ENCODE measurements around the gene ADGRB3. TPM values are rescaled to one million over a fixed set of nuclear protein-coding genes. Genes with fewer than 3 reads are reported as not detected.

The ADGRB3 gene
- polyA plus RNA-seq, 1 of the 3 experiments (the other 2 are of a cell fraction), result 0.12 TPM

DNA sequence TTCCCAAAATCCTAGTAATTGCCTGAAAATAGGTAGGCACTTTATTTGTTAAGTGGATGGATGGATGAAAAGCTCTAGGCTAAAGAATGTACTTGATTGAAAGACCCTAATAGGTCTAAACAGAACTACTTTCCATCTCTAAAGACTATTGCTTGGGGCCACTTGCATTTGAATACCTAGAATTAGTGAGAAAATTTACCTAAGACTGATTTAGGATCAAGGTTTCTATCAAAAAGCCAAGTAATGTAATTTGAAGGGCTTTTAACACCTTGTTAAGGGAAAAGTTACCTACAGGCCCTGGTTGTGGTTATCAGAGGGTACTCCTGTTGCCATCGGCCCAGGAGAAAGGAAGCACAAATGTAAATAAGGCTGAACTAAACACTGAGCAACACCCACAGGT is 581.0 kb downstream of the ADGRB3 start:
- WGBS (ENCODE audit: low lambda C conversion rate), result 58% methylated on average over 1 of the region's 1 CpG
- no peak overlapping the region for H3K27ac ChIP-seq (ENCODE audit: low read depth in 2 of 2, low read length in 1 of 2)
- H3K4me1 ChIP-seq (ENCODE audit: control insufficient read depth in 1 of 2, insufficient read depth in 2 of 2, low read depth in 1 of 2, low read length in 1 of 2), result no peaks in the 10 kb centered on the region; a peak in 1 of 4 replicates
- H3K36me3 ChIP-seq (replicated peaks in 1 of 2; ENCODE audit: control insufficient read depth in 1 of 2, insufficient read depth in 2 of 2, low read length in 1 of 2), result no peaks in the 10 kb centered on the region
- POLR2A ChIA-PET, result no interaction called here
- H2AFZ ChIP-seq (ENCODE audit: low read depth), result no peak overlapping the region
- H3K4me3 ChIP-seq (ENCODE audit: low read depth in 2 of 2, low read length in 1 of 2), result no peak overlapping the region
- CTCF ChIA-PET, result no interaction called here
- H3F3A ChIP-seq (replicated peaks; ENCODE audit: insufficient read depth), result no peaks in the 10 kb centered on the region
- no peaks in the 10 kb centered on the region for H3K79me2 ChIP-seq (ENCODE audit: insufficient read depth)
- no peaks in the 10 kb centered on the region for H3K9me3 ChIP-seq
- H3K9ac ChIP-seq, result no peak overlapping the region
- TF ChIP-seq RFX5 (IDR thresholded peaks at IDR 0.05; ENCODE audit: low read length) (no peak), RCOR1 (IDR thresholded peaks at IDR 0.05; ENCODE audit: low read length) (no peak), PBX3 (IDR thresholded peaks at IDR 0.05) (no peak), GABPA (IDR thresholded peaks at IDR 0.05; ENCODE audit: low read depth) (no peak), TAF1 (IDR thresholded peaks at IDR 0.05; ENCODE audit: borderline replicate concordance, low read depth, low read length) (no peak), SMC3 (IDR thresholded peaks at IDR 0.05; ENCODE audit: low read depth, low read length) (no peak), NRF1 (IDR thresholded peaks at IDR 0.05; ENCODE audit: low read depth, low read length) (no peak), POLR2AphosphoS5 (IDR thresholded peaks at IDR 0.05; ENCODE audit: low read depth, low read length) (no peak), CTCF (IDR thresholded peaks at IDR 0.05) (no peak)
- TF ChIP-seq, protein P1, sequence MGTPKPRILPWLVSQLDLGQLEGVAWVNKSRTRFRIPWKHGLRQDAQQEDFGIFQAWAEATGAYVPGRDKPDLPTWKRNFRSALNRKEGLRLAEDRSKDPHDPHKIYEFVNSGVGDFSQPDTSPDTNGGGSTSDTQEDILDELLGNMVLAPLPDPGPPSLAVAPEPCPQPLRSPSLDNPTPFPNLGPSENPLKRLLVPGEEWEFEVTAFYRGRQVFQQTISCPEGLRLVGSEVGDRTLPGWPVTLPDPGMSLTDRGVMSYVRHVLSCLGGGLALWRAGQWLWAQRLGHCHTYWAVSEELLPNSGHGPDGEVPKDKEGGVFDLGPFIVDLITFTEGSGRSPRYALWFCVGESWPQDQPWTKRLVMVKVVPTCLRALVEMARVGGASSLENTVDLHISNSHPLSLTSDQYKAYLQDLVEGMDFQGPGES (IDR thresholded peaks at IDR 0.05; ENCODE audit: low read depth, low read length), result no peak
- no peaks in the 10 kb centered on the region for H3K27me3 ChIP-seq (ENCODE audit: insufficient read depth)
- no peaks in the 10 kb centered on the region for H4K20me1 ChIP-seq (ENCODE audit: insufficient read depth)
- no peak for DNase-seq
- H3K4me2 ChIP-seq, result no peak overlapping the region
- H3K9me2 ChIP-seq, result no peaks in the 10 kb centered on the region

DNA sequence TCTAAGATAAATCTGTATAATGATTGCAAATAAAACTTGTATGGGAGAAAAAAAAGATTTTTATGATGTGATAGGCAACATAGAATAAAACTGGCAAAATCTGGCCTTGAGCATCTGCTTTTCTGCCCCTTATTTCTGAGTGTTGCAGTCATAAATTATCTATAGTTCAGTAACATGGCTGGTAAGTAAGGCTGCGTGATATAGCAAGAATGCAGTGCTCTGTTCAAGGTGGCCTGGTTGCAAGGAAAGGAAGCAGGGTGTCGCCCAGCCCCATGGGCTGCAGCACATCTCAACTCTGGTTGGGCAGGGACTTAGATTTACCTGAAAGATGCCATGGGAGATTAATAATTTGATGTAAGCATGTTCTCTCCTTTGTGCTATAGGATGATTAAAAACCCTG is 582.3 kb downstream of the ADGRB3 start:
- Histone ChIP-seq H3F3A (replicated peaks; ENCODE audit: insufficient read depth) (no peaks in the 10 kb centered on the region), H3K27me3 (ENCODE audit: insufficient read depth) (no peaks in the 10 kb centered on the region), H2AFZ (ENCODE audit: low read depth) (no peak overlapping the region), H3K9me2 (no peaks in the 10 kb centered on the region), H3K4me2 (no peak overlapping the region), H3K9me3 (no peaks in the 10 kb centered on the region), H3K36me3 (replicated peaks in 1 of 2; ENCODE audit: control insufficient read depth in 1 of 2, insufficient read depth in 2 of 2, low read length in 1 of 2) (no peaks in the 10 kb centered on the region), H3K4me3 (ENCODE audit: low read depth in 2 of 2, low read length in 1 of 2) (no peak overlapping the region), H3K4me1 (ENCODE audit: control insufficient read depth in 1 of 2, insufficient read depth in 2 of 2, low read depth in 1 of 2, low read length in 1 of 2) (no peaks in the 10 kb centered on the region; a peak in 1 of 4 replicates), H3K9ac (no peak overlapping the region), H4K20me1 (ENCODE audit: insufficient read depth) (no peaks in the 10 kb centered on the region), H3K27ac (ENCODE audit: low read depth in 2 of 2, low read length in 1 of 2) (no peak overlapping the region), H3K79me2 (ENCODE audit: insufficient read depth) (no peaks in the 10 kb centered on the region)
- ChIA-PET CTCF (no interaction called here), POLR2A (no interaction called here)
- WGBS (ENCODE audit: low lambda C conversion rate), result 34% methylated on average over 2 of the region's 2 CpGs
- DNase-seq, result no peak
- TF ChIP-seq GATA2 (CRISPR knock-in tag; IDR thresholded peaks at IDR 0.05), result no peak
- TF ChIP-seq CTCF (IDR thresholded peaks at IDR 0.05), result no peak
- TF ChIP-seq FOXM1 (IDR thresholded peaks at IDR 0.05; ENCODE audit: low read depth), result no peak
- TF ChIP-seq POLR2AphosphoS5 (IDR thresholded peaks at IDR 0.05; ENCODE audit: low read depth, low read length), result no peak
- no peak for TF ChIP-seq EP300 (IDR thresholded peaks at IDR 0.05; ENCODE audit: borderline replicate concordance in 1 of 2, low read depth in 1 of 2, low read length in 1 of 2)
- no peak for TF ChIP-seq RCOR1 (IDR thresholded peaks at IDR 0.05; ENCODE audit: low read length)
- TF ChIP-seq, protein P2, sequence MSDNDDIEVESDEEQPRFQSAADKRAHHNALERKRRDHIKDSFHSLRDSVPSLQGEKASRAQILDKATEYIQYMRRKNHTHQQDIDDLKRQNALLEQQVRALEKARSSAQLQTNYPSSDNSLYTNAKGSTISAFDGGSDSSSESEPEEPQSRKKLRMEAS (IDR thresholded peaks at IDR 0.05; ENCODE audit: low read depth), result no peak
- no peak for TF ChIP-seq JUND (IDR thresholded peaks at IDR 0.05)
- TF ChIP-seq FOXJ3 (CRISPR knock-in tag; IDR thresholded peaks at IDR 0.05), result no peak
- no peak for TF ChIP-seq ELF1 (IDR thresholded peaks at IDR 0.05)
- TF ChIP-seq FOSL2 (IDR thresholded peaks at IDR 0.05; ENCODE audit: borderline replicate concordance, low read depth), result no peak
- no peak for TF ChIP-seq GABPA (IDR thresholded peaks at IDR 0.05; ENCODE audit: low read depth)
- no peak for TF ChIP-seq ZBTB33 (IDR thresholded peaks at IDR 0.05; ENCODE audit: borderline replicate concordance, low read depth)
